Cerebellar nuclear complex (tissue), 1 donor: ENCODE data around the gene ARHGAP42.
"Not testable (repeated sequence)": the region's sequence is repeated elsewhere in the genome, so short reads cannot be mapped to it uniquely, and the experiment has no call there.

Experiments
- DNase-seq, 2 experiments: peaks; one replicate each; lab custom pipeline; 2025; lab: John Stamatoyannopoulos, UW

The ARHGAP42 gene

DNA sequence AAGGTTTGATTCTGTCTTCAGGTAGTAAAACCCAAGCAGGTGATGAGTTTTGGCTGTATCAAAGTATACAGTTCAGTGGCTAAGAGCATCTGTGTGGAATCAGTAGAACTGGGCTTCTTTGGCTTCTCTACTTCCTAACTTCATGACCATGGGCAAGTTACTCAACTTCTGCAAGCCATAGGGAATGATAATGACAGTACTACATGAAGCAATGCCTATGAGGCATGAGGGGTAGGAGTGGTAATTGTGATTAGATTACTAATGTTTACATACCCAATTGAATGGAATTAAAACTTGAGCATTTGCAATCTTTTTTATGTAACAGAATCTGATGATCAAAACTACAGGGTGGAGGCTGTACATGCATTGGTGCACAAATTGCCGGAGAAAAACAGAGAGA is 278.3 kb downstream of the ARHGAP42 start:
- no peak for DNase-seq

DNA sequence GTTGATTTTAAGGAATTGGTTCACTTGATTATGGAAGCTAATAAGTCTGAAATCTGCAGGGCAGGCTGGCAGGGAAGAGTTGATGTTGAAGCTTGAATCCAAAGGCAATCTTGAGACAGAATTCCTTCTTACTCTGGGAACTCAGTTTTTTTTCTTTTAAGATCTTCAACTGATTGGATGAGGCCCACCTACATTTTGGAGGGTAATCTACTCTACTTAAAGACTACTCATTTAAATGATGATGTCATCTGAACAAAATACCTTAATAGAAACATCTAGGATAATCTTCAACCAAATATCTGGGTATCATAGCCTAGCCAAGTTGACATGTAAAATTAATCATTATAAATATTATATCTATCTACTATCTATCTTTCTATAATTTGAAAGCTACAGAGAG is 279.3 kb downstream of the ARHGAP42 start:
- DNase-seq: no peak

DNA sequence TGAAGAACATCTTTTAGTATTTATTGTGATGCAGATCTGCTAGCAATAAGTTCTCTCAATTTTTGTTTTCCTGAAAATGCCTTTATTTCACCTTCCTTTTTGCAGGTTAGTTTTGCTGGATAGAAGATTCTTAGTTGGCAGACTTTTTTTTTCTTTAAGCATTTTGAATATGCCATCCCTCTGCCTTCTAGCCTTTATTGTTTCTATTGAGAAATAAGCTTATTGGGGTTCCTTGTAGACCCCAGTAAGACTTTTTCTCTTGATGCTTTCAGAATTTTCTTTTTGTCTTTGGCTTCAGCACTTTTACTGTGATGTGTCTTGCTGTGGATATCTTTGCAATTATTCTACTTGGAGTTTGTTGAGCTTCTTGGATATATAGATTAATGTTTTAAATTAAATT is 281.9 kb downstream of the ARHGAP42 start:
- no peak for DNase-seq

DNA sequence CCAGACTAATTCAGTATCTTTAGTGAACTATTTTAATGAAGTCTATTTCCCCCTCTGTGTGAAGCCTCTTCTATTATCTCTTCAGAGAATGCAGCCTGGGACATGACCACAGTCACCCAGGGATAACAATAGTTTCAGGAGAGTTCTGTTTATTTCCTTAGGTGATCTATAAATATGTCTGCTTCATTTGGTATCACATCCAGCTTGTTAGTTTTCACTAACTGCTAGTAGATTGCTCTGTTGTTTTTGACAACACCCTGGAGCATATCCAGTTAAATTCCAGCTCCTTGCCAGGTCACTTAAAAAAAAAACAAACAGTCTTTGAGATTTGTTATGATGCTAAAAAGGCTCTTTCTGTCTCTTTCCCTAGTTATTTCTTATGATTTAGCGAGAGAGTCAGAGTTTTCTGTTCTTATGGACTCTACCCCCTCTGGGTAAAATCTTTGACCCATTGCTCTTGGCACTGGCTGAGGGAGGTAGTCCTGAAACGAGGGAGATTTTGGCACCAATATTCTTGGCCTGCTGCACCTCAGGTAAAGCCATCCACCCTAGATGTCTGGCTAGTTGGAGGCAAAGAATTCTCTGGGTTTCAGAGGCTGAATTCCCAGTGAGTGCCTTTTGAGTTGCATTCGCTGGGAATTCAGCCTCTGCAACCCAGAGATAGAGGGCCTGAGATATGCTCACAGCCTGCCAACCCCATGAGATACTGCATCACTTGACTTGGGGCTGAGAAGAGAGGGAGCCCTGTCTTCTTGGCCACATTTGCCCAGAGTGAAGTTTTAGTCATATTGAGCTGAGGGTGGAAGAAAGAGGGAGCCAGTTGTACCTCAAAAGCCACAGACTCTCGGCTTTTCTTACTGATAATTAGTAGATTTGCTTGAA is 283.4 kb downstream of the ARHGAP42 start:
- DNase-seq: no peak

DNA sequence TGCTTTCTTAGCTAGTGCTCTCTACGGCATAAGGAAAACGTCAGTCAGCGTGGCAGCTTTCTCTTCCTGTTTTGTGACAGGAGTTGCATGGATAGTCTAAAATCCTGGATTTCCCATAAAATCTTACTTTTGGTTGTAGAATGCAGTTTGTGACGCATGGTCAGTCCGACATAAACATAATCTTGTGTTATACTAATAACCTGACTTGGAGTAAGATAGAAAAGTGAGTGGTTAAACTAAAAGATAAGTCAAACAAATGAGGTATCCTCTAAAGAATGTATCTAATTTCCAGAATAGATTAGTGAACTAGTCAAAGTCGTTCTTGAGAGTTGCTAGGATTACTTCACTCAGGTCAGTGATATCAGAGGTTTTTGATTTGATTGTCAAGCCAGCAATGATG is 285.0 kb downstream of the ARHGAP42 start:
- no peak for DNase-seq

DNA sequence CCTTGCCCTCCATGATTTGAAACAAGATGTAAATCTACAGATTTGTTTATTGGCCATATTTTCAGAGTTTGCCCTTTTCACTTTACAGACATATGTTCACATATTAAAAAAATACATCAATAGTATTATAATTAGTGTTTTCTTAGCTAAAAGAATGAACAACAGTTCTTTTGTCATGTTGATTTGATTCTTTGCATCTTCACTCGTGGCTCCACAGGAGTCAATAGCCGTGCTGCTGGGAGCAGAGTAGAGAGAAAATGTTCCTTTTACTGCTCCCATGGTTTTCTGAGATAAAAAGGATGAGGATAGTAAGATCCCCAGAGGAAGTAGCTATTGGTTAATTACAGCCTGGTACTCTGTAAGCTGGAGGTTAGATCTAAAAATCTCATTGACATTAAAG is 291.4 kb downstream of the ARHGAP42 start:
- DNase-seq: no peak

DNA sequence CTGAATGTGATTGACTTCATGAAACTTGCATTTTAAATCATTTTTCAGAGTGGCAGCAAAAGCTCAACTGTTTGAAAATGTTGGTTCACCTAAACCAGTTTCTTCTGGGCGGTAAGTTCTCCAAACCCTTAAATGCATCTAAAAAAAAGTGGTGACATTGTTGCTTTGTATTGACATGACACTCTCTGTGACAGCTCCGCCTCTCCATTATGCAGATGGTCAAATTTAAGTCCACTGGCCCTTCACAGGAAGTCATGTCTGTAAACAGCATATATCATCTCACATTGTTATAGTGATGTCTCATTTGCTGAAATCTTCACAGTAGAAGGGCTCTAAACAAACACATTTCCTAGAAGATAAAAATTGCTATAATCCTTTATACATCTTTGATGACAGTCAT is 291.9 kb downstream of the ARHGAP42 start:
- no peak for DNase-seq

DNA sequence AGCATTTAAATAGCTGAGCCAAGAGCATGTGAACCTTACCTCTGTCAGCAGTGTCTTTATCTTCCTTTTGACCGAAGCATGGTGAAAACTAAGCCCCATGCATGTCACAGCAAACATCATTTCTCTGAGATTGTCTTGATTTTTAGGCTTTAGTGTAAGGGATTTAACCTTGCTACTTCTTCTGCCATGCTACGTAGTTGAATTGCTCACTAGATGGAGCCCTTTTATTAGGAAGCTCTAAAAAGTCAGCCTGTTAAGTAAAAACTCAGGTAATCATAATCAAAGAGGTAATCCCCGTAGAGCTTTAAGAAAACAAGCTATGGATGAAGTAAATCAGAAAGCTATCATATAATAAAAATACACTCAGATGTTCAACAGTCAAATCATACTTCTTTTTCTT is 293.1 kb downstream of the ARHGAP42 start:
- DNase-seq: no peak

DNA sequence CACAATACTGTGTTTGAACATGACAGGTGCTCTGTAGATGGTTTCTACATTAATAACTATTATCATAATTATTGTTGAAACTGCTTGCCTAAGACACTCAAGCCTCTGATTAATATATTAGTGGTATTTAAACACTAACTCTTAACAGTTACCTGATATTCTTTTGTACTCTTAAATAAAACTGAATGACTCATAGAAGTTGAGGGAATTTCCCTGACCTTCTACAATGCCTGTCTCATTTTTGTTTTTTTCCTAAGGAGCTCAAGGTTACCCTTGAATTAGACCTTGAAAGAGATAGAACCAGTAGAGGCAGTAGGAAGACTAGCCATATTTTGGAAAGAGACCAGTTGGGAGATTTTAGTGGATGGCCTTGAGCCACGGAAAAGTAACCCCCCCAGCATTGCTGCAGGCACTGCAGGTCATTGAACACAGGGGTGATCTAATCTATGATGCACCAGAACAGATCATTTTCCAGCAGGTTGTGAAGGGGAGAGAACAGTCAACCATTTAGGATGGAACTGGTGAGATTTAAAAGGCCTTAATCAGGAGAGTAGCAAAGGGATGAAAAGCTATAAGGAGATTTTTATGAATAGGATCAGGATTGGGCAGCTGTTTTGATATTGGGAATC is 294.2 kb downstream of the ARHGAP42 start:
- DNase-seq: no peak

DNA sequence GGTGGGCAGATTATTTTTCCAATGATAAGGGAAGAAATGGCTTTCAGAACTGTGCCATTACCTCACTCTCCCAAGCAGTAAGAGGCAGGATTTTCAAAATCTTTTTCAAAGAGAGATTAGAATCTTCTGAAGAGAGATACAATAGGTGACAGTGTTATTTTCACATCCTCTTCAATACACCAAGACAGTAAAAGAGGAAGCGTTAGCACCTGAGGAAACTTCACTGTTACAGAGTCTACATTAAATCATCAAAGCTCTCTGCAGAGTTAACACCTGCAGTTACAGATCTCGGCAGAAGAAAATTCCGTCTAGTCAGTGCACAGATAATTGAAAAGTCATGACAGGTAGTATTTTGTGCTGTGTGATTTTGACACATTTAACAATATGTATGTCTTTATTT is 297.6 kb downstream of the ARHGAP42 start:
- no peak for DNase-seq

DNA sequence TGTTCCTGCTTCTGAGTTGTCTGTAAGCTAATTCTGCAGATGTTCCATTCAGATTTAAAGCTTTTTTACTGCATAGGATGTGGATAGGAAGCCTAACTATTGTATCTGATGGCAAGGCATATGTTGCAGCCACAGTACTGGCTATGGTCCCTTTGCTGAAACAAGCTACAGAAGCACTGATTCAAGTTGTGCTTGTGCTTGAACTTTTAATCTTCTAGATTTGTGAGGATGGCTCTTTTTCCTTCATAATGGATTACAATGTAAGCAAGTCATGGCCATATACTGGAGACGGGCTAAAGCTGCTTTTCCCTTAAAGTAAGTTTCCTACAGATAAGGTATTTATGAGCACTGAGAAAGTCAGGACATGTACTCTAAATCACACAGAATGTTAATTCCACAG is 303.8 kb downstream of the ARHGAP42 start:
- no peak for DNase-seq

DNA sequence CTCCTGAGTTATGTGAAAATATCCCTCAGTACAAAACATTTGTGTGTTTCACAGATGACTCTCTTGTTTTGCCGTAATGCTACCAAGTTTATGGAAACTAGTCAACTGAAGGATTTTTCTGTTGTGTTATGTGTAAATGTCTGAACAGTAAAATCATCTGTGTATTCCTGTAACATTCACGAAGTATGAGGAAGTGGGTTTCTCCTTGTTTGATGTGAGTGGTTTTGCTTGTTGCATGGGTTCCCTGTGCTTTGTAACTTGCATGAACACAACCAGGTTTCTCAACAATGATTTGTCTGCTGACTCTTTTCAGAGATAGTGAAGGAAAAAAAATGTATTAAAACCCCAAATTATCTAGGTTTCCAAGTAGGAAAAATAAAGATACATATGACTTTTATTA is 304.5 kb downstream of the ARHGAP42 start:
- DNase-seq: no peak

DNA sequence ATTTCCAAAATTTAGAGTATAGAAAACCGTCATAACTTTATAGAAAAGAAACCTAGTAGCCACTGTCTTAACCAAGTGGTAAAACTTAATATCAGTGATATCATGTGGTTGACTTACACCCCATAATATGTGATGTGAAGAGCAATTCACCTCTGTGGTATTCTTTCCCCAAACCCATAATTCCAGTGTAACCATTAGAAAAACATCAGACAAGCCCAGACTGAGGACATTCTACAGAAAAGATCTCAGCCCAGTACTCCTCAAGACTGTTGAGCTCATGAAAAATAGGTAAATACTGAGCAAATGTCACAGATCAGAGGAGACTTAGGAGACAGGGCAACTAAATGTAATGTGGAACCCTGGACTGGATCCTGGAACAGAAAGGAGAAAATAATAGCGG is 307.9 kb downstream of the ARHGAP42 start:
- no peak for DNase-seq

DNA sequence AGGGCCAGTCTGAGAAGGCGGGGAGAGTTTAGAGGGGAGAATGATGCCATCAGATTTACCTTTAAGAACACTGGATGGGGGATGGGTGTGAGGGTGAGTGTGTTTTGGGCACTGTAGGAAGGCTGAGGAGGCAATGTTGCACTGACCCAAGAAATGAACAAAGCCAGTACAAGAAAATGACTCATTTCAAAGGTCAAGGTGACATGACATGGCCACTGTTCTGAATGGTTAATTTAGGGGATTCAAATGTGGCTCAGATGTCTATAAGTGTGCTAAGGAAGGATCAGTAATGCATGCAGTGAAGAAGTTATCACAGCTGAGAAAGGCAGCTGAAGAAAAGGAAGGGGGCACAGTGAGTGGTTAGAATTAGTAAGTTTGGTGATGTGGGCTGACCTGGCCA is 312.7 kb downstream of the ARHGAP42 start:
- DNase-seq: no peak

DNA sequence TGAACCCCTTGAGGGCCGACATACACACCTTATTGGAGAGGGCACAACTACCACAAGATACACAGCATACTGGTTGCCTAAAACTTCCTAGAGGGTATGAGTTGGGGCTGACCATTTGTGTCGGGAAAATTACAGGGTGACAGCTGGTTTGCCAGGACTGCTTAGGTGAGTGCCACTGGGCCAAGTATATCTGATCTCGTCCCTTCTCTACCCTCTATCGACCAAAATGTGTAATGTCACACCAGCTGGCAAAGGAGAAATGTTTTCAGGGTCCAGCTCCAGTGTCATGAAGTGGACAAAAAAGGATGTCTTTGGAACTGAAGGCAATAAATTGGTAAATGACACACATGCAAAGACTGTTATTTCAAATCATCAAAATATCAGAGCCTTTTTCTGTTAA is 316.4 kb downstream of the ARHGAP42 start:
- DNase-seq: no peak

DNA sequence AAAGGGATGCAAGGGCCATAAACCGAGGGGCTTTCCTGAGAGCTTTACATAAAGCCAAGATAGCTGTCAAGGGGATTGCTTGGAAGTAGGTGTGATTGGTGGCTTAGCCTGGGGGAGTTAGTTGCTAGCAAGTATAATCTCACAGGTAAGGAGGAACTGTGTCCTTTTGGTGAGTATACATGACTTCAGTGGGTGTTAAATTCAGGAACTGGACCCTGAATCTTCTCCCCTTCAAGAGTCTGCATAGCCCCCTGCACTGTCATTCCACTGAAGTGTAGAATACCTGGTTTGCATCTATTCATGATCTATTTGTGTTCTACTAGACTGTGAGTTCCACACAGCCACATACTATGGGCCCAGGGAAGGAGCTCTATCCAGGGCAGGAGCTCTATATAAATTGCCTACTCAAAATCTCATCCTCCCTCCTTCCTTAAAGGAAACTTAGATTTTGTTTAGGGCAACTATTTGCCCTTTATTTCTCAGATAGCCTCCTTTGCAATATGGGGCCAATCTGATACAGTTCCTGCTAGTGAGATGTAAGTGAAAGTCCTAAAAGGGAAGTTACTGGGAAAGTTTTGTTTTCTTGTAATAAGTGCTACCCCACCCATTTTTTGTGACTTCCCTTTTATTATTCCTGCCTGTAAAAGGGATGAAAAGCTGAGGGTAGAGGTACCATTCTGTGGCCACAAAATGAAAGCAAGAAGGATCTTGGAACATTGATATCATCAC is 322.0 kb downstream of the ARHGAP42 start:
- DNase-seq: no peak

DNA sequence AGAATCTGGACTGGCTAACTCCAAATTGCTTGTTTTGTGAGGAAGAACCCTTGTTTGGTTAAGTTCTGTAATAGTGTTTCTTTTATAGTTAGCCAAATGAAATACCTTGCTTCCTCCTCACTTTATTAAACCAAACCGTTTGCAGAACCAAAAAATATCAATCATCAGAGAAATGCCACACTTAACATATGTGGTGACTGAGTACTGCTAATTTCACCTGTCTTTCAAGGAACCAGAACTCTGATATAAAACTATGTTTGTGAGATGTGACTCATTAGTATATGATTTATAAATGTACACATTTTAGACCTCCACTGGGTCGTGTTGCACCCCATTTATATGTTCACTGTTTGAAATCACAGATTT is 322.6 kb downstream of the ARHGAP42 start:
- DNase-seq: no peak

DNA sequence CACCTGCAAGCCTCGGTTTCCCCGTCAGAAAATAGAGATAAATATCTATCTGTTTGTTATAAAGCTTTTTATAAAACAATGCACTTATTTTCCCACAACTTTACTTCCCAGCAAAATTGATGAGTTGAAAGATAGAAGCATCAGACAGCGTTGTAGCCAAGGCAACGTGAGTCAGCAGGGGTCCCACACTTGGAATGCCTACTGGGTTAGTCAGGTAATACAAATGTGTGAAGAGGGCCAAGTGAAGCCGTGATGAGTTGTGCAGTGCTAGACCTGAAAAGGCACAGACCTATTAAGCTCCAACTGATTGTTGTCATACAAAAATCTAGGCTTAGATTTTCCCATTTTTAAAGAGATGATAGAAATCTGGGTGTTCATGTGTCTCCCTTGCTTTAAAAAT is 323.8 kb downstream of the ARHGAP42 start:
- no peak for DNase-seq

DNA sequence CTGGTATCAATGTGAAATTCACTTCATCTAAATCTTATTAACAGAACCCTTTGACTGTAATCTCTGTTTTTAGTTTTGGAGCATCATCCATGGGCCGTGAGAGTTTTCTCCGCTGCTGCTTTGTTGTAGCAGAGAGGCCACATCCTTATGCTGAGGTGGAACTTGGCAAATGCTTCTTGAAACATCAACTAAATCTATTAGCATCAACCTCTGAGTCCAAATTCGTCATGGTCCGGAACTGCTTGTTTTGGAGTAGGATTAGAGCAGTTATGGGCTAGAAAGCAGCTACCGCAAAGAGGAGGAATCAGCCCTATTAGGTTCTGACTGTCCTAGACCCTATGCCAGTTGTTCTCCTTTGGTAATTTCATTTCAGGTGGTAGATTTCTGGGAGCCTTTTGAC is 324.8 kb downstream of the ARHGAP42 start:
- no peak for DNase-seq

DNA sequence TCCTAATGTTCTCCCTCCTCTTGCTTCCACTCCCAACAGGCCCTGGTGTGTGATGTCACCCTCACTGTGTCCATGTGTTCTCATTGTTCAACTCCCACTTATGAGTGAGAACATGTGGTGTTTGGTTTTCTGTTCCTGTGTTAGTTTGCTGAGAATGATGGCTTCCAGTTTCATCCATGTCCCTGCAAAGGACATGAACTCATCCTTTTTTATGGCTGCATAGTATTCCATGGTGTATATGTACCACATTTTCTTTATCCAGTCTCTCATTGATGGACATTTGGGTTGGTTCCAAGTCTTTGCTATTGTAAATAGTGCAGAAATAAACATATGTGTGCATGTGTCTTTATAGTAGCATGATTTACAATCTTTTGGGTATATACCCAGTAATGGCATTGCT is 326.6 kb downstream of the ARHGAP42 start:
- not testable (repeated sequence) for DNase-seq

DNA sequence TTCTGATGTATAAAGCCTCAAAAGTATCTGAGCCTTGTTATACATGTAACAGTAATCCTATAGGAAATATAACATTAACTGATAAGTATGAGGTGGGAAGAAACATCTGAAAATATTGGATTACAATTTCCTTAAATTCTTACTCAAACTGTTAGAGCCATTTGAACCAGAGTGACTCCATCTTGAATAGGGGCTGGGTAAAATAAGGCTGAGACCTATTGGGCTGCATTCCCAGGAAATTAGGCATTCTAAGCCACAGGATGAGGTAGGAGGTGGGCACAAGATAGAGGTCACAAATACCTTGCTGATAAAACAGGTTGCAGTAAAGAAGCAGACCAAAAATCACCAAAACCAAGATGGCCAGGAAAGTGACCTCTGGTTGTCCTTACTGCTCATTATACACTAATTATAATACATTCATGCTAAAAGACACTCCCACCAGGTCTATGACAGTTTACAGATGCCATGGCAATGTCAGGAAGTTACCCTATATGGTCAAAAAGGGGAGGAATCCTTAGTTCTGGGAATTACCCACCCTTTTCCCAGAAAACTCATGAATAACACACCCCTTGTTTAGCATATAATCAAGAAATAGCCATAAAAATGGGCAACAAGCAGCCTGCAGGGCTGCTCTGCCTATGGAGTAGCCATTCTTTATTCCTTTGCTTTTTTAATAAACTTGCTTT is 327.7 kb downstream of the ARHGAP42 start:
- no peak for DNase-seq

DNA sequence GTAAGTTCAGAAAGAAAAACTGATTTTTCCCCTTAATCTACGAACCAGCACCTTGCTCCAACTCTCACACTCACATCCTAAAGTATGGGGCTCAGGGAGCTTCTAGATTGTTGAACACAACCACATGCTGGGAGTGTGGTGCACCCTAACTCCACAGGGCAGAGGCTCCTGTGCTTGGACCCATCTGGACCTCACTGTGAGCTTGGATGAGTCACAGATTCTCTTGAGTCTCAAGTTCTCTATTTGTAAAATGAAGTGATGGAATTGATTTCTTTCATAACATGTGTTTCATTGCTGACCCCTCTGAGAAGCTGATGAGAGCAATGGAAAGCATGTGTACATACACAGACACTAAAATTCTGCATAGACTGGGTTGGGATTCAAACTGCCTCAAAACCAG is 332.8 kb downstream of the ARHGAP42 start:
- DNase-seq: no peak

DNA sequence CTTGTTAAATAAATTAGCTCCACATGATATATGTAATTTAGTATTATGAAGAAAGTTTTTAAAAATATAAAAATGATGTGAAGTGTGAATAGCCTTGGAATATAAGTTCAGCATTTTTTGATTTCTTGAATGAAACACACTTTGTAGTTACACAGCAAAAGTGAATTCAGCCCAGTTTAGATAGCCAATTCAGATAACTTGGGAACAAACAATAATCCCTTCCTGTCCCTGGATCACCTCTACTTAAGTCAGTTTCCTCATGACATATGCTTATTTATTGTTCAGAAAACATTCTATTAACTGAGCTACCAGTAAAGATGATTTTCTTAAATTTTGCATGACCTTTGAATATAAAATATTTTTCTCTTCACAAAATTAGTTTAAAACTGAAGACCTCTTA is 335.2 kb downstream of the ARHGAP42 start:
- no peak for DNase-seq
